Astrocyte (in vitro differentiated cells and primary cell): ENCODE data around the gene HIPK2. TPM values are rescaled to one million over a fixed set of nuclear protein-coding genes. Genes with fewer than 3 reads are reported as not detected.

Experiments used
- DNase-seq: peaks from one replicate; pipeline ENCODE4 v3.0.0-alpha.2; 2010; ENCODE audit warnings: low read depth
- FAIRE-seq: peaks from 2 replicates; lab custom pipeline; 2011; peaks lifted over from hg19 to GRCh38; lab: Jason Lieb, UNC
- H2AFZ ChIP-seq: 2 replicates; pipeline ENCODE4 v1.6.0; 2012; ENCODE audit warnings: low read depth, low read length, inconsistent platforms
- H3K27ac ChIP-seq: 2 replicates; pipeline ENCODE4 v1.5.1; 2011; ENCODE audit warnings: low read depth, low read length, inconsistent platforms
- H3K27me3 ChIP-seq: 2 replicates; pipeline ENCODE4 v1.6.0; 2011; ENCODE audit warnings: low read length, inconsistent platforms; ENCODE audit not compliant: insufficient read depth
- H3K36me3 ChIP-seq: 2 replicates; pipeline ENCODE4 v1.5.1; 2011; ENCODE audit warnings: low read length, inconsistent platforms; ENCODE audit not compliant: insufficient read depth
- H3K4me1 ChIP-seq: 2 replicates; pipeline ENCODE4 v1.5.1; 2011; ENCODE audit warnings: low read length, inconsistent platforms; ENCODE audit not compliant: insufficient read depth
- H3K4me2 ChIP-seq: 2 replicates; pipeline ENCODE4 v1.6.0; 2012; ENCODE audit warnings: low read length, inconsistent platforms
- H3K4me3 ChIP-seq: 2 replicates; pipeline ENCODE4 v1.5.1; 2011; ENCODE audit warnings: low read depth, mild to moderate bottlenecking, low read length, inconsistent platforms; ENCODE audit not compliant: insufficient read depth
- H3K79me2 ChIP-seq: 2 replicates; pipeline ENCODE4 v1.6.0; 2012; ENCODE audit warnings: mild to moderate bottlenecking, low read length, inconsistent platforms; ENCODE audit not compliant: insufficient read depth
- H3K9ac ChIP-seq: 2 replicates; pipeline ENCODE4 v1.6.0; 2012; ENCODE audit warnings: mild to moderate bottlenecking, low read length, inconsistent platforms
- H3K9me3 ChIP-seq: 2 replicates; pipeline ENCODE4 v1.5.1; 2012; ENCODE audit warnings: low read depth, mild to moderate bottlenecking, low read length, inconsistent platforms; ENCODE audit not compliant: insufficient read depth
- H4K20me1 ChIP-seq: 2 replicates; pipeline ENCODE4 v1.6.0; 2012; ENCODE audit warnings: low read length, inconsistent platforms; ENCODE audit not compliant: insufficient read depth
- H3K27ac Mint-ChIP-seq: one replicate; pipeline ENCODE4 v1.8.0; 2021; ENCODE audit warnings: mild to moderate bottlenecking, mixed read lengths; ENCODE audit not compliant: unreplicated experiment
- H3K27me3 Mint-ChIP-seq: one replicate; pipeline ENCODE4 v1.8.0; 2021; ENCODE audit warnings: low read depth, mixed read lengths; ENCODE audit not compliant: unreplicated experiment
- H3K36me3 Mint-ChIP-seq: one replicate; pipeline ENCODE4 v1.8.0; 2021; ENCODE audit warnings: low read depth, mixed read lengths; ENCODE audit not compliant: unreplicated experiment
- H3K4me1 Mint-ChIP-seq: one replicate; pipeline ENCODE4 v1.8.0; 2021; ENCODE audit warnings: low read depth, mixed read lengths; ENCODE audit not compliant: unreplicated experiment
- H3K4me3 Mint-ChIP-seq: one replicate; pipeline ENCODE4 v1.8.0; 2021; ENCODE audit warnings: mild to moderate bottlenecking, moderate library complexity, mixed read lengths; ENCODE audit not compliant: unreplicated experiment
- H3K9me3 Mint-ChIP-seq: one replicate; pipeline ENCODE4 v1.8.0; 2021; ENCODE audit warnings: mild to moderate bottlenecking, mixed read lengths; ENCODE audit not compliant: unreplicated experiment
- EZH2 ChIP-seq: IDR thresholded peaks from 2 replicates; pipeline ENCODE4 v1.6.1; 2012; ENCODE audit warnings: mild to moderate bottlenecking, low read length, inconsistent platforms; ENCODE audit not compliant: insufficient read depth
- total RNA-seq: library from RNA; stranded (reverse); gene quantifications from 2 replicates; pipeline ENCODE4 v1.2.1, GENCODE V29; 2021
- TF ChIP-seq, protein P1 (sequence below): IDR thresholded peaks from 2 replicates; pipeline ENCODE4 v1.5.1; 2011; ENCODE audit warnings: low read depth, mild to moderate bottlenecking, inconsistent platforms, low read length, moderate library complexity; ENCODE audit not compliant: insufficient read depth

HIPK2 gene
- total RNA-seq, 1 donor from 2014 or later: 35.8 TPM

DNA sequence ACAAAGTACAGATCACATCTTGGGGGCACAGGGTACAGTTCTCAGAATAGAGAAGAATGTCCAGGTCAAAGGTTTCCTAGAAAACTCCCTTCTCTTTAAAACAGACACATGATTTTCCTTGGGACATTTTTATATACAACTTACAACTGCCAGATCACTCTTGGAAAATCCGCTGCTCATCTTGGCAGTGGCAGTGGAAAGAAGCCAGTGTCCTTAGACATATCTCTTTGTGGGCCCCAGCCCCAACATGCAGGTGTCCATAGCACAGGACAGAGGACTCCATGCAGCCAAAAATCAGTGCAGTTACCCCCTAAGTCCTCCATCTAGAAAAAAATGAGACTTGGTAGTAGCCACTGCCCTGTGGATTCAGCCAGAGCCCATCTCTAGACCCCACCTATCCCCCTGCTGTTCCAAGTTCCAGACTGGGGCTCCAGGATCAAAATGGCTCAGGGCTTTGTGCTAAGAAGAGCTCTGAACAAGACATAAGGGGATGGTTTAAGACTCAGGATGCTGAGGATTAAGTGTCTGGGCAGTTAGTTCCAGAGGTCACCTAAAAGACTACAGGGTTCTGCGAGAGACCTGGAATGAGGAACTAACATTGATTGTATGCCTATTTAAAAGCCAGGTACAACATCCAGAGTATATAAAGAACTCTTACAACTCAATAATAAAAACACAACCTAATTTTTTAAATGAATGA is 34.4 kb downstream of the HIPK2 start:
- no peak for DNase-seq
- TF ChIP-seq EZH2: no peak
- TF ChIP-seq, protein P1, sequence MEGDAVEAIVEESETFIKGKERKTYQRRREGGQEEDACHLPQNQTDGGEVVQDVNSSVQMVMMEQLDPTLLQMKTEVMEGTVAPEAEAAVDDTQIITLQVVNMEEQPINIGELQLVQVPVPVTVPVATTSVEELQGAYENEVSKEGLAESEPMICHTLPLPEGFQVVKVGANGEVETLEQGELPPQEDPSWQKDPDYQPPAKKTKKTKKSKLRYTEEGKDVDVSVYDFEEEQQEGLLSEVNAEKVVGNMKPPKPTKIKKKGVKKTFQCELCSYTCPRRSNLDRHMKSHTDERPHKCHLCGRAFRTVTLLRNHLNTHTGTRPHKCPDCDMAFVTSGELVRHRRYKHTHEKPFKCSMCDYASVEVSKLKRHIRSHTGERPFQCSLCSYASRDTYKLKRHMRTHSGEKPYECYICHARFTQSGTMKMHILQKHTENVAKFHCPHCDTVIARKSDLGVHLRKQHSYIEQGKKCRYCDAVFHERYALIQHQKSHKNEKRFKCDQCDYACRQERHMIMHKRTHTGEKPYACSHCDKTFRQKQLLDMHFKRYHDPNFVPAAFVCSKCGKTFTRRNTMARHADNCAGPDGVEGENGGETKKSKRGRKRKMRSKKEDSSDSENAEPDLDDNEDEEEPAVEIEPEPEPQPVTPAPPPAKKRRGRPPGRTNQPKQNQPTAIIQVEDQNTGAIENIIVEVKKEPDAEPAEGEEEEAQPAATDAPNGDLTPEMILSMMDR: no peak
- H3K27me3 Mint-ChIP-seq: no peaks in the 10 kb centered on the region
- Histone ChIP-seq H3K27me3 (no peaks in the 10 kb centered on the region), H3K79me2 (peaks cover 99% of the 10 kb centered on the region), H3K4me2 (no peak overlapping the region), H3K27ac (no peak overlapping the region), H3K9ac (no peak overlapping the region), H2AFZ (no peak overlapping the region), H3K4me3 (no peak overlapping the region), H3K4me1 (peaks cover 18% of the 10 kb centered on the region), H3K36me3 (no peaks in the 10 kb centered on the region), H4K20me1 (peaks cover 95% of the 10 kb centered on the region), H3K9me3 (no peaks in the 10 kb centered on the region)
- H3K4me1 Mint-ChIP-seq: peaks cover 20% of the 10 kb centered on the region
- peaks cover 4% of the 10 kb centered on the region for H3K36me3 Mint-ChIP-seq
- H3K27ac Mint-ChIP-seq: no peak overlapping the region
- no peak for FAIRE-seq
- H3K9me3 Mint-ChIP-seq: no peaks in the 10 kb centered on the region
- H3K4me3 Mint-ChIP-seq: no peak overlapping the region

DNA sequence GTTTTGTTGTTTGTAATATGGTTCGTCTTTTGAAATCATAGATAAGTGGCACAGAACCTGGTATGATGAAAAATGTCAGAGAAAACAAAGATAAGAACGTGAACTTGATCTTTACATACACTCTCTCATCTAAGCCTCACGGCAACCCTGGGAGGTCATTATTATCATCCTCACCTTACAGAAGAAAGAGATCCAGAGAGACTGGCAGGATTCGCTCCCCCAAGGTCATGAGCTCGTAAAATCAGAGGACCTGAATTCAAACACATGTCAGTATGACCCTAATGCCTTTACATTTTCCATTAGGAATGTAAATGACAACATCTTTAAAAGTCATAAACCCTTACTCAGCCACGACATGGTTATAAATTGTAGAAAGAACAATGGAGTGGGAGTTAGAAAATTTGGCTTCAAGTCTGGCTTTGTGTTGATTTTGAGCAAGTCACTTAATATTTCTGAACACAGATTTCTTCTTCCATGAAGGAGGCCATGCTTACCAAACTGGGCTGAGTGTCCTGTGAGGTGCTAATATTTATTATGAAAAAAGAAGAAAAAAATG is 35.9 kb downstream of the HIPK2 start:
- Mint-ChIP-seq H3K27ac (no peak overlapping the region), H3K4me3 (no peak overlapping the region), H3K27me3 (no peaks in the 10 kb centered on the region), H3K4me1 (peaks cover 26% of the 10 kb centered on the region), H3K9me3 (no peaks in the 10 kb centered on the region), H3K36me3 (peaks cover 4% of the 10 kb centered on the region)
- Histone ChIP-seq H4K20me1 (peaks cover 94% of the 10 kb centered on the region), H3K4me3 (no peak overlapping the region), H3K9me3 (no peaks in the 10 kb centered on the region), H3K4me2 (no peak overlapping the region), H3K27me3 (no peaks in the 10 kb centered on the region), H2AFZ (no peak overlapping the region), H3K4me1 (peaks cover 33% of the 10 kb centered on the region), H3K27ac (no peak overlapping the region), H3K36me3 (no peaks in the 10 kb centered on the region), H3K79me2 (peaks cover 97% of the 10 kb centered on the region), H3K9ac (no peak overlapping the region)
- TF ChIP-seq, protein P1: no peak
- TF ChIP-seq EZH2: no peak
- no peak for DNase-seq
- no peak for FAIRE-seq

DNA sequence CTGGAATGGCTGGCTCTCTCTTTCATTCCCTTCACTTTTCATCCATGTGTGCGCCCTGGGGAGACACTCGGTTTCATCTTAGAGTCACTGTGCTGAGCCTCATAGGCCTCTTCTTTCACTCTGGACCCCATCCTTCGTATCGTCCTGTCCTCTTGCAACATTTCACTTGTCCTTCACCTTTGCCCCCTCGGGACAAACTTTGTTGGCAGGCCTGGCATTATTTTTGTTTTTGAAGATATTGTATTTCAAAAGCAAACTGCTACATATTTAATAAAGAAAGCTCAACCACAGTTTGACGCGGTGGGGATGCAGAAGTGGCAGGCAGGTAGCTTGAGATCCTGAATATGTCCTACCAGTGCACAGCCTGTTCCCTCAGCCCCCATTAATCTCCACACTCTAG is 36.6 kb downstream of the HIPK2 start:
- no peak for FAIRE-seq
- Histone ChIP-seq H3K9me3 (no peaks in the 10 kb centered on the region), H3K27me3 (no peaks in the 10 kb centered on the region), H2AFZ (no peak overlapping the region), H3K36me3 (no peaks in the 10 kb centered on the region), H4K20me1 (peaks cover 94% of the 10 kb centered on the region), H3K4me3 (no peak overlapping the region), H3K4me1 (peaks cover 37% of the 10 kb centered on the region), H3K4me2 (no peak overlapping the region), H3K27ac (no peak overlapping the region), H3K9ac (no peak overlapping the region), H3K79me2 (peaks cover 97% of the 10 kb centered on the region)
- Mint-ChIP-seq H3K9me3 (no peaks in the 10 kb centered on the region), H3K4me1 (peaks cover 27% of the 10 kb centered on the region), H3K27me3 (no peaks in the 10 kb centered on the region), H3K36me3 (peaks cover 4% of the 10 kb centered on the region), H3K4me3 (no peak overlapping the region), H3K27ac (peak overlapping the region; percentile 14)
- TF ChIP-seq EZH2: no peak
- TF ChIP-seq, protein P1: no peak
- no peak for DNase-seq
